B cell (primary cell): Measurements from ENCODE around the gene MYO1E. TPM values are rescaled to one million over a fixed set of nuclear protein-coding genes. Genes with fewer than 3 reads are reported as not detected.
A peak's percentile ranks its signal among the peaks of the same experiment; 100 is the strongest.

Experiments used
- ATAC-seq: fragments of 200-7000 bp; cut with Tn5 transposase; one replicate; pipeline ENCODE4 v1.10.0; 2021; ENCODE audit warnings: low read depth, mild to moderate bottlenecking, moderate number of reproducible peaks, moderate library complexity
- CTCF ChIA-PET: fragments of 350-600 bp; sonication (Branson Sonifier 250); formaldehyde crosslinking; loops from one replicate; lab custom pipeline; 2021; ENCODE audit warnings: antibody characterized with exemption, inconsistent platforms; lab: Charles Lee
- POLR2A ChIA-PET: fragments of 350-600 bp; sonication (Branson Sonifier 250); formaldehyde crosslinking; loops from one replicate; lab custom pipeline; 2021; ENCODE audit warnings: antibody characterized with exemption; lab: Charles Lee
- DNase-seq: peaks from one replicate; pipeline ENCODE4 v3.0.0; 2013
- H2AFZ ChIP-seq: 2 replicates; pipeline ENCODE4 v1.6.1; 2012; ENCODE audit warnings: mild to moderate bottlenecking, low read depth, low read length; ENCODE audit not compliant: insufficient read depth, poor library complexity, severe bottlenecking
- H3K27ac ChIP-seq, 2 donors: 1 replicate in 1 of 2; 2 replicates in 1 of 2; pipeline ENCODE4 v1.5.1; 2012 to 2013; ENCODE audit warnings: low read length in 2 of 2, mild to moderate bottlenecking in 2 of 2, moderate library complexity in 1 of 2
- H3K27me3 ChIP-seq, 4 experiments: fragments of 200-600 bp in 1 of 4; sonication (generic) in 1 of 4; replicated peaks in 1 of 4; 1 replicate in 2 of 4; 2 replicates in 2 of 4; pipeline versions ENCODE4 v1.6.1 to v1.7.0; 2013 to 2016; ENCODE audit warnings: low read length in 3 of 4, mild to moderate bottlenecking in 2 of 4, mixed read lengths in 1 of 4, moderate library complexity in 1 of 4; ENCODE audit not compliant: insufficient read depth in 4 of 4, control insufficient read depth in 3 of 4; ENCODE audit errors: control extremely low read depth in 1 of 4
- H3K36me3 ChIP-seq, 2 experiments: replicated peaks in 1 of 2; 1 replicate in 1 of 2; 2 replicates in 1 of 2; pipeline versions ENCODE4 v1.6.1 to v1.7.1; 2013; ENCODE audit warnings: low read length in 1 of 2; ENCODE audit not compliant: insufficient read depth in 2 of 2, control insufficient read depth in 1 of 2; ENCODE audit errors: control extremely low read depth in 1 of 2, extremely low read depth in 1 of 2
- H3K4me1 ChIP-seq, 2 donors: fragments of 200-600 bp in 1 of 2; sonication (generic) in 1 of 2; 1 replicate in 1 of 2; 2 replicates in 1 of 2; pipeline versions ENCODE4 v1.5.1 to v1.6.1; 2013 to 2017; ENCODE audit warnings: low read length in 2 of 2; ENCODE audit not compliant: control insufficient read depth in 2 of 2, insufficient read depth in 2 of 2
- H3K4me2 ChIP-seq: replicated peaks from 2 replicates; pipeline ENCODE3; 2012; ENCODE audit warnings: mild to moderate bottlenecking, low read depth, low read length; ENCODE audit not compliant: poor library complexity, severe bottlenecking
- H3K4me3 ChIP-seq, 5 experiments: fragments of 200-600 bp in 1 of 5; sonication (generic) in 1 of 5; 1 replicate in 3 of 5; 2 replicates in 2 of 5; pipeline versions ENCODE4 v1.5.1 to v1.7.0; 2011 to 2016; ENCODE audit warnings: low read length in 4 of 5, mild to moderate bottlenecking in 4 of 5, low read depth in 2 of 5, control low read depth in 1 of 5, moderate library complexity in 1 of 5; ENCODE audit not compliant: insufficient read depth in 1 of 5; ENCODE audit errors: control extremely low read depth in 1 of 5, extremely low read depth in 1 of 5
- H3K79me2 ChIP-seq: fragments of 200-600 bp; sonication (generic); one replicate; pipeline ENCODE4 v1.6.0; 2016; ENCODE audit warnings: low read length; ENCODE audit not compliant: control insufficient read depth, insufficient read depth
- H3K9ac ChIP-seq: fragments of 200-600 bp; sonication (generic); 2 replicates; pipeline ENCODE4 v1.6.1; 2017; ENCODE audit warnings: mild to moderate bottlenecking, low read length, moderate library complexity
- H3K9me3 ChIP-seq, 3 donors: one replicate each; pipeline versions ENCODE4 v1.6.1 to v1.7.1; 2013; ENCODE audit warnings: low read length in 2 of 3; ENCODE audit not compliant: control insufficient read depth in 2 of 3, insufficient read depth in 1 of 3; ENCODE audit errors: control extremely low read depth in 1 of 3
- H4K20me1 ChIP-seq: 2 replicates; pipeline ENCODE4 v1.6.0; 2012; ENCODE audit warnings: mild to moderate bottlenecking, low read length; ENCODE audit not compliant: insufficient read depth, control insufficient read depth, poor library complexity, severe bottlenecking
- H3K27ac Mint-ChIP-seq: one replicate; pipeline ENCODE4 v1.8.0; 2021; ENCODE audit warnings: mixed read lengths
- H3K27me3 Mint-ChIP-seq: one replicate; pipeline ENCODE4 v1.8.0; 2021; ENCODE audit warnings: mixed read lengths
- H3K4me1 Mint-ChIP-seq: one replicate; pipeline ENCODE4 v1.8.0; 2021; ENCODE audit warnings: mixed read lengths
- H3K4me3 Mint-ChIP-seq: one replicate; pipeline ENCODE4 v1.8.0; 2021; ENCODE audit warnings: mixed read lengths
- H3K9me3 Mint-ChIP-seq: one replicate; pipeline ENCODE4 v1.8.0; 2022; ENCODE audit warnings: mixed read lengths; ENCODE audit not compliant: insufficient read depth
- CTCF ChIP-seq: fragments of 200-600 bp; IDR thresholded peaks from one replicate; pipeline ENCODE4 v1.8.0; 2022; ENCODE audit warnings: antibody characterized with exemption, mild to moderate bottlenecking
- EZH2 ChIP-seq: IDR thresholded peaks from 2 replicates; pipeline ENCODE4 v1.6.1; 2012; ENCODE audit warnings: borderline replicate concordance, low read depth, mild to moderate bottlenecking, moderate library complexity, low read length; ENCODE audit not compliant: insufficient read depth, poor library complexity, severe bottlenecking
- WGBS: methylation state at CpG from one replicate; pipeline ENCODE4 v1.1.5; 2013; ENCODE audit warnings: missing lambda C conversion rate; ENCODE audit not compliant: insufficient coverage; 5-methylcytosine and 5-hydroxymethylcytosine counted together
- intact Hi-C: fragments of 100-400 bp; cut with micrococcal nuclease; formaldehyde crosslinking; loops from one replicate; pipeline ENCODE4 v1.10.0; 2022
- polyA plus RNA-seq: library from polyadenylated mRNA; depleted of rRNA; stranded (reverse); fragments of >200 nt; gene quantifications from 2 replicates; pipeline ENCODE4 v1.2.3, GENCODE V29; 2012
- total RNA-seq, 2 donors: library from RNA; stranded (reverse); fragments of 120-200 nt in 1 of 2; gene quantifications; 1 replicate in 1 of 2; 2 replicates in 1 of 2; pipeline versions ENCODE4 v1.2.3 to v1.2.4, GENCODE V29; 2013 to 2022

Gene MYO1E
- total and polyA plus RNA-seq, 2 donors (not counting 1 experiment from before 2014, with no cell fraction given): 11.9 to 100.0 TPM

GRCh38 chr15:59371458-59372351, 966 bp downstream of the MYO1E start:
- ChIA-PET CTCF (interaction anchor here (0.6 to 1.7 kb wide), 7 partner anchors 39 to 129 kb away, joined by 3 to 9 read pairs (median 3); no protein-coding TSS in a partner anchor), POLR2A (interaction anchor here (0.7 kb wide), 1 partner anchor 243 kb away, joined by 3 read pairs; no protein-coding TSS in a partner anchor)
- no peaks in the 10 kb centered on the region for H3K9me3 Mint-ChIP-seq
- Histone ChIP-seq H4K20me1 (peaks cover 10% of the 10 kb centered on the region), H3K9me3 (no peaks in the 10 kb centered on the region), H3K27ac (peak overlapping the region; percentile 72 to 77), H3K27me3 (no peaks in the 10 kb centered on the region), H3K4me1 (peaks cover 35 to 43% of the 10 kb centered on the region in 2 donors), H3K36me3 (no peaks in the 10 kb centered on the region), H3K4me2 (peak overlapping the region; percentile 90), H3K9ac (peak overlapping the region; percentile 81), H2AFZ (peak overlapping the region; percentile 92), H3K79me2 (peaks cover 66% of the 10 kb centered on the region), H3K4me3 (peak overlapping the region; percentile 42 to 98 (median 85))
- H3K27me3 Mint-ChIP-seq: no peaks in the 10 kb centered on the region
- peak; percentile 63 for DNase-seq
- peak overlapping the region; percentile 100 for H3K4me3 Mint-ChIP-seq
- H3K4me1 Mint-ChIP-seq: peaks cover 57% of the 10 kb centered on the region
- peak; percentile 65 for ATAC-seq
- TF ChIP-seq CTCF (no peak), EZH2 (no peak)
- WGBS: 2% methylated on average over 91 of the region's 93 CpGs
- H3K27ac Mint-ChIP-seq: peak overlapping the region; percentile 97
- intact Hi-C loops: loop anchor here (1.0 to 2.0 kb wide), 5 partner anchors 19 to 124 kb away; no protein-coding TSS in a partner anchor
